Prostate gland (tissue), 2 donors: Measurements from ENCODE around the gene SEMA6D. TPM values are rescaled to one million over a fixed set of nuclear protein-coding genes. Genes with fewer than 3 reads are reported as not detected.

Experiments used
- DNase-seq: peaks from one replicate; pipeline ENCODE4 v3.0.0-alpha.2; 2019; ENCODE audit warnings: low spot score
- H3K27ac ChIP-seq, 2 donors: fragments of 200-600 bp; sonication (generic); 2 replicates each; pipeline ENCODE4 v1.5.1; 2017 to 2019
- H3K27me3 ChIP-seq: fragments of 200-600 bp; sonication (generic); replicated peaks from 2 replicates; pipeline ENCODE4 v1.5.1; 2019; ENCODE audit not compliant: insufficient read depth
- H3K36me3 ChIP-seq, 2 donors: fragments of 200-600 bp; sonication (generic); 1 replicate in 1 of 2; 2 replicates in 1 of 2; pipeline versions ENCODE4 v1.5.1 to v1.8.1; 2017 to 2019
- H3K4me1 ChIP-seq: fragments of 200-600 bp; sonication (generic); replicated peaks from 2 replicates; pipeline ENCODE4 v1.5.1; 2019
- H3K4me3 ChIP-seq, 2 donors: fragments of 200-600 bp; sonication (generic); 2 replicates each; pipeline ENCODE4 v1.5.1; 2017 to 2019
- H3K9me3 ChIP-seq: fragments of 200-600 bp; sonication (generic); 2 replicates; pipeline ENCODE4 v1.5.1; 2017
- POLR2A ChIP-seq: fragments of 450-650 bp; IDR thresholded peaks from one replicate; pipeline ENCODE4 v1.6.1; 2016; ENCODE audit warnings: antibody characterized with exemption, mild to moderate bottlenecking
- POLR2AphosphoS5 ChIP-seq: sonication (generic); formaldehyde crosslinking; IDR thresholded peaks from one replicate; pipeline ENCODE4 v1.6.1; 2017; ENCODE audit warnings: antibody characterized with exemption
- WGBS: methylation state at CpG from one replicate; pipeline ENCODE4 v1.1.5; 2018; 5-methylcytosine and 5-hydroxymethylcytosine counted together
- intact Hi-C: fragments of 100-400 bp; cut with DNase I; formaldehyde crosslinking; loops from one replicate; pipeline ENCODE4 v1.14.2; 2022
- total RNA-seq, 2 donors: library from RNA; depleted of rRNA; stranded (reverse); fragments of >200 nt; gene quantifications; one replicate each; pipeline ENCODE4 v1.1.0, GENCODE V29; 2016
- TF ChIP-seq, protein P1 (sequence below), 4 experiments: fragments of 200-600 bp in 2 of 4; fragments of 450-650 bp in 2 of 4; sonication (generic) in 2 of 4; IDR thresholded peaks; 1 replicate in 3 of 4; 2 replicates in 1 of 4; pipeline ENCODE4 v1.5.1; 2016 to 2019; ENCODE audit warnings: antibody characterized with exemption in 4 of 4, mild to moderate bottlenecking in 2 of 4, moderate library complexity in 2 of 4

Gene SEMA6D
- total RNA-seq, 2 donors from 2014 or later: 9.8 to 18.1 TPM

DNA sequence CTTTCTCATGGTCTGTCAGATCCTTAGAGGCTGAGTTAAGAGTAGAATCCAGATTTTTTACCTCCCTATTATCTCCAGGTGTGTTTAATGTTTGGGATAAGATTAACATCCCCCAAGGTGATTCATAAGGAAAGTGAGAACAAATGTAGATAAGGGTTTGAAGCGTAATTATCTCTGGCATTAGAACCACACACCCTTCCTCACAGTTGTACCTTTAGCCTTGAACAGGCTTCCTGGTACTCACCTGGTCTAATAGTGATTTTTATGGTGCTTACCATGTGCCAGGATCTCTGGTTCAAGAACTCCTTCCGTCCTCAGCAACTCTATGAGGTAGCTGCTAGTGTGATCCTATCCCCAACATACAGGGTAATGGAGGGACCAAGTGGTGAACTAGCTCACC is 27.7 kb downstream of the SEMA6D start:
- Histone ChIP-seq H3K27ac (no peak overlapping the region), H3K36me3 (no peaks in the 10 kb centered on the region), H3K4me1 (no peaks in the 10 kb centered on the region), H3K9me3 (no peaks in the 10 kb centered on the region), H3K4me3 (no peak overlapping the region), H3K27me3 (no peaks in the 10 kb centered on the region)
- TF ChIP-seq, protein P1, sequence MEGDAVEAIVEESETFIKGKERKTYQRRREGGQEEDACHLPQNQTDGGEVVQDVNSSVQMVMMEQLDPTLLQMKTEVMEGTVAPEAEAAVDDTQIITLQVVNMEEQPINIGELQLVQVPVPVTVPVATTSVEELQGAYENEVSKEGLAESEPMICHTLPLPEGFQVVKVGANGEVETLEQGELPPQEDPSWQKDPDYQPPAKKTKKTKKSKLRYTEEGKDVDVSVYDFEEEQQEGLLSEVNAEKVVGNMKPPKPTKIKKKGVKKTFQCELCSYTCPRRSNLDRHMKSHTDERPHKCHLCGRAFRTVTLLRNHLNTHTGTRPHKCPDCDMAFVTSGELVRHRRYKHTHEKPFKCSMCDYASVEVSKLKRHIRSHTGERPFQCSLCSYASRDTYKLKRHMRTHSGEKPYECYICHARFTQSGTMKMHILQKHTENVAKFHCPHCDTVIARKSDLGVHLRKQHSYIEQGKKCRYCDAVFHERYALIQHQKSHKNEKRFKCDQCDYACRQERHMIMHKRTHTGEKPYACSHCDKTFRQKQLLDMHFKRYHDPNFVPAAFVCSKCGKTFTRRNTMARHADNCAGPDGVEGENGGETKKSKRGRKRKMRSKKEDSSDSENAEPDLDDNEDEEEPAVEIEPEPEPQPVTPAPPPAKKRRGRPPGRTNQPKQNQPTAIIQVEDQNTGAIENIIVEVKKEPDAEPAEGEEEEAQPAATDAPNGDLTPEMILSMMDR (IDR thresholded peaks at IDR 0.05): no peak
- TF ChIP-seq POLR2AphosphoS5 (no peak), POLR2A (no peak)
- DNase-seq: no peak
- intact Hi-C loops: no loop called here
- 95% methylated on average over 2 of the region's 2 CpGs for WGBS

DNA sequence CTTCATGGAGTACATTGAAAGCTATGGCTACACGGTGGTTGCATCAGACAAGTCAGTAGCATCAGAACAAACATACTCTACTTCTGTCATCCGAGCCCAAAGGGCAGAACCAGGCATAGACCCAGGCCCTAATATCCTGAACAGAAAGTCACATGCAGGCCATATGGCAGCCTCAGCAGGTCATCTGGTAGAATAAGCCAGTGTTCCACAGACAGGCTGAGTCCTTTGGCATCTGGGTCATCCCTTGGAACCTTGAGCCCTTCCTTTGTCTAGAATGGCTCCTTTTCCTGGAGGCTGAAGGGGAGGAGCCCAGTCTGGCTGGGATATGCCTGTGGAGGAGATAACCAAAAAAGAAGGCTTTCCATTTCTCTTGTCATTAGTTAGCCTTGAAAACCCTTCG is 29.2 kb downstream of the SEMA6D start:
- Histone ChIP-seq H3K27me3 (no peaks in the 10 kb centered on the region), H3K4me1 (no peaks in the 10 kb centered on the region), H3K36me3 (no peaks in the 10 kb centered on the region), H3K9me3 (no peaks in the 10 kb centered on the region), H3K27ac (no peak overlapping the region), H3K4me3 (no peak overlapping the region)
- DNase-seq: no peak
- no peak for TF ChIP-seq POLR2A
- no peak for TF ChIP-seq POLR2AphosphoS5
- TF ChIP-seq, protein P1 (IDR thresholded peaks at IDR 0.05): no peak
- intact Hi-C loops: no loop called here
- 84% methylated on average over 3 of the region's 3 CpGs for WGBS

DNA sequence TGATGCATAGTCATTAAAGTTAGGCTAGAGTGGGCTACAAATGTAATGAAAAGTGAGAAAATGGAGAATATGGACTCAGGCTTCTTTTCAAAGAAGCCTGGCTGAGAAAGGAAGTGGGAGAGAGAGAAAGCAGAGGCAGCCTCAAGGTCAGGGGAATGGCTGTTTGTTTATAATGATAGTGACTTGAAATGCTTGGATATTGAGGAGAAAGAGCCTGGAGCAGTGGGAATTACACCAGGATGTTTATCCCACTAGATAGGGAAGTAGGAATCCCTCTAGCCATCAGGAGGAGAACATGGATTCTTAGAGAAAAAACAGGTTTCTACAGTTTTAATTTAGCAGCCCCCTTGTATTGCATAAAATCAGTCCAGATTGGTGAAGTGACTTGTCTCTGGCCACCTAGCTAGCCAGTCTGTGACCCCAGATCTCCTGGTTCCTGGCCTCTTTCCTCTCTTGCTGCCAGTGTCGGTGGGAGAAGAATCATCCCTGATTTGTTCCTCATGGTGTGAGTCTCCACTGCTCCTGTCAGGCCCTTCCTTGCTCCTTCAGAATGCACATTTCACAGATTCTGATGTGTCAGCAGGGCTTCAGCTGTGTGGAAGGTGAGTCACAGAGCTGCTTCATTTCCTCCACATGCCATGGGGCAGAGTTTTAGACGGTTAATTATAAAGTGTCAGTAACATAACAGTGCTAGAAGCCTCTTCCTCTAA is 32.9 kb downstream of the SEMA6D start:
- no peaks in the 10 kb centered on the region for H3K36me3 ChIP-seq
- intact Hi-C loops: no loop called here
- H3K27me3 ChIP-seq: no peaks in the 10 kb centered on the region
- no peaks in the 10 kb centered on the region for H3K9me3 ChIP-seq
- no peak overlapping the region for H3K4me3 ChIP-seq
- H3K27ac ChIP-seq: no peak overlapping the region
- TF ChIP-seq, protein P1 (IDR thresholded peaks at IDR 0.05): no peak
- TF ChIP-seq POLR2AphosphoS5: no peak
- TF ChIP-seq POLR2A: no peak
- 77% methylated on average over 2 of the region's 2 CpGs for WGBS
- DNase-seq: no peak
- H3K4me1 ChIP-seq: no peaks in the 10 kb centered on the region

DNA sequence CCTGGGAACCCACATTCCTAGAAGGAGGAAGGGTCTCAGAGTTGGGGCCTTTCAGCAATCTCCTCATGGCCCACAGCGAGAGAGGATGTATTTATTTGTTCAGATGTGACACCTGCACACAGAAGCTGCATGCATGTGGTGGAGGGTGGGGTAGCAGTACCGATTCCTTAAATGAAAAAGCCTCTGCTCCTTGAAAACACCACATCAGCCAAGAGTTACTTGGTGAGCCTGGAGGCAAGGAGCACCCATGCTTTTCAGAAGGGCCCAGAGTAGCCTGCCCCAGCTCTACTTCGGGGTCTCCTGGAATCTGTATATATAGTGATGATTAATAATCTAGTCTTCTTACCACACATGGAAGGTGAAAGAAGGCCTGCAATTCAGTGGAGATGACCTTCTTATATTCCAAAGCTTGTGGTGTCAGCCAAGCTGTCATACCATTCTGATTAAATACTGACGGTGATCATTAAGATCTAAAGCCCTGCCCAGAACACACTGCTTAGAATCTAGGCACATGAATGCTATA is 33.5 kb downstream of the SEMA6D start:
- H3K36me3 ChIP-seq: no peaks in the 10 kb centered on the region
- no peak overlapping the region for H3K4me3 ChIP-seq
- no peaks in the 10 kb centered on the region for H3K4me1 ChIP-seq
- TF ChIP-seq, protein P1 (IDR thresholded peaks at IDR 0.05): no peak
- TF ChIP-seq POLR2A (no peak), POLR2AphosphoS5 (no peak)
- no peak for DNase-seq
- H3K27ac ChIP-seq: no peak overlapping the region
- no peaks in the 10 kb centered on the region for H3K9me3 ChIP-seq
- H3K27me3 ChIP-seq: no peaks in the 10 kb centered on the region
- intact Hi-C loops: no loop called here
- WGBS: 89% methylated on average over 4 of the region's 4 CpGs

DNA sequence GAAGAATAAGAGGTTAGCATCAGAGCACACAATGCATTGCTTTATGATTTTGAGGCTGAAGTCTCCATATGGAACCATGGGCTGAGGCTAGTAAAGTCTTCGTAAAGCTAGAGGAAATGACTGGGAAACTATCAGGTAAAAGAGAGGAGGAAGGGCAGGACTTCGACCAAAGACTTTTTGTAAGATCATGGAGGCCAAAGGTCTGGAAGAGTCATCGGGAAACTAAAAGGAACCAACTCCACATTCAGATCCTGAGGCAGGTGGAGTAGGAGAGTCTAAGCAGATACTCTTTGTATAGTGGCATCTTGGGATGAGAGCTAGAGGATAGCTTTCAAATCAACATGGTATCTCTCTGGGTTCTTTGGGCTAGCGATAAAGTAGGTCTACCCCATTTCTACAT is 36.3 kb downstream of the SEMA6D start:
- TF ChIP-seq, protein P1 (IDR thresholded peaks at IDR 0.05): no peak
- TF ChIP-seq POLR2A: no peak
- no peak for TF ChIP-seq POLR2AphosphoS5
- H3K9me3 ChIP-seq: no peaks in the 10 kb centered on the region
- 97% methylated on average over 4 of the region's 4 CpGs for WGBS
- H3K36me3 ChIP-seq: no peaks in the 10 kb centered on the region
- intact Hi-C loops: no loop called here
- no peaks in the 10 kb centered on the region for H3K4me1 ChIP-seq
- H3K4me3 ChIP-seq: no peak overlapping the region
- H3K27me3 ChIP-seq: no peaks in the 10 kb centered on the region
- no peak for DNase-seq
- H3K27ac ChIP-seq: no peak overlapping the region
